HG03066 (cell line): ENCODE data around the gene ADGB.

Source experiments
- ATAC-seq: cut with Tn5 transposase; IDR thresholded peaks from one replicate; pipeline ENCODE4 v1.9.1; 2021; ENCODE audit warnings: low read depth; ENCODE audit not compliant: unreplicated experiment

The ADGB gene

GRCh38 chr6:146620655-146621054 is 21.9 kb downstream of the ADGB start:
- ATAC-seq, result no peak

- ATAC-seq, result no peak
Observed at GRCh38 chr6:146628350-146628749, 29.6 kb downstream of the ADGB start.

- ATAC-seq, result no peak
Observed at GRCh38 chr6:146634022-146634421, 35.2 kb downstream of the ADGB start.

- no peak for ATAC-seq
Observed at GRCh38 chr6:146635165-146635564, 36.4 kb downstream of the ADGB start.

- ATAC-seq, result no peak
Observed at GRCh38 chr6:146636481-146636880, 37.7 kb downstream of the ADGB start.

- no peak for ATAC-seq
Observed at GRCh38 chr6:146642921-146643320, 44.1 kb downstream of the ADGB start.

GRCh38 chr6:146650799-146651481 is 52.2 kb downstream of the ADGB start:
- ATAC-seq, result no peak

- ATAC-seq, result no peak
Observed at GRCh38 chr6:146651482-146651863, 52.7 kb downstream of the ADGB start.

- no peak for ATAC-seq
Observed at GRCh38 chr6:146657432-146657831, 58.7 kb downstream of the ADGB start.

- ATAC-seq, result no peak
Observed at GRCh38 chr6:146664871-146665360, 66.1 kb downstream of the ADGB start.

- no peak for ATAC-seq
Observed at GRCh38 chr6:146666909-146667308, 68.1 kb downstream of the ADGB start.

- ATAC-seq, result no peak
Observed at GRCh38 chr6:146670161-146670560, 71.4 kb downstream of the ADGB start.

- ATAC-seq, result no peak
Observed at GRCh38 chr6:146673069-146673468, 74.3 kb downstream of the ADGB start.

GRCh38 chr6:146679386-146679785 is 80.6 kb downstream of the ADGB start:
- no peak for ATAC-seq

- ATAC-seq, result no peak
Observed at GRCh38 chr6:146682919-146683318, 84.1 kb downstream of the ADGB start.

- no peak for ATAC-seq
Observed at GRCh38 chr6:146689806-146690205, 91.0 kb downstream of the ADGB start.

- no peak for ATAC-seq
Observed at GRCh38 chr6:146693342-146693741, 94.6 kb downstream of the ADGB start.

- no peak for ATAC-seq
Observed at GRCh38 chr6:146697921-146698320, 99.1 kb downstream of the ADGB start.

- peak; percentile 86 for ATAC-seq
Observed at GRCh38 chr6:146700078-146700686, 101.4 kb downstream of the ADGB start.

- ATAC-seq, result no peak
Observed at GRCh38 chr6:146701632-146702031, 102.9 kb downstream of the ADGB start.

GRCh38 chr6:146709036-146709622 is 110.4 kb downstream of the ADGB start:
- ATAC-seq, result no peak

GRCh38 chr6:146719387-146719786 is 120.6 kb downstream of the ADGB start:
- ATAC-seq, result no peak
